ENCODE results near the gene C2CD4A.

DNA sequence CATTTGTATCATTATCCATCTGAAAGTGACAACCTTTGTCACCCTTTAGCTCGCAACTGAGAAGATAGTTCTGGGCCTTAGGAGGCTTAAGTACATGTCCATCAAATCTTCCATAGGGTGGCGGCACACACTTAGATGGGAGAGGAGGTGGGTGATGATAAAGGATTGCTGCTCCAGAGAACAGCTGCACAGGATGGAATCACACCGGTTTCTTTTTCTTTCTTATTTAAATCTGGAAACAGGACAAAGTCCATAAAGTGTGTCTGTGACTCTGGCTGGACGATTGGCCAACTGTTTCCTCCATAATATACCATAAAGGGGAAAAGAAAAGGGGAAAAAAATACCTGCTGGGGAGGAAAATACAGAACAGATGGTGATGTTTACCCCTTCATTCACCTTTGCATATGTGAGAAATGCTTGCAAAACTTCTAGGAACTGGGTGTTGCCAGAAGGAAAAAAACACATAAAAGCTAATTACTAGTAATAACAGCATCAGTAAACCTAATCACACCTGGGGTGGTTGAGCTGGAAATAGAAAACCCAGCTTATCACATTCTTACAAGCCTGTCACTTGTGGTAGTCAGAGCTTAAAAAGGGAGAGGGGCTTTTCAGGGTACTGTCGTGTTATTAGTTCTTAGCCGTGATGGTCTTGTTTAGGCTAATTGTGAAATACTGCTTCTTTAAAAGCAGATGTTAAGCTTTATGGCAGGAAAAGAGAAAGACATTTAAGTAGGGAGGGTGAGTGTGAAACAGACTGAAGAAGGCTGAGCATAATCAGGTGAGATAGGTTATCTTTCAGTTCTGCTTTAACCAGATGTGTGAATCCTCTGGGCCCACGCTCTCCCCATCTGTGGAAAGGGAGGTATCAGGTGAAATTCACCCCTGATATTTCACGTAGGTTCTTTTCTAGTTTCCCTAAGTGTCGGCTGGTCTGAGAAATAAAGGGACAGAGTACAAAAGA lies 16.7 kb downstream of the C2CD4A start:
- TF ChIP-seq, protein P1, sequence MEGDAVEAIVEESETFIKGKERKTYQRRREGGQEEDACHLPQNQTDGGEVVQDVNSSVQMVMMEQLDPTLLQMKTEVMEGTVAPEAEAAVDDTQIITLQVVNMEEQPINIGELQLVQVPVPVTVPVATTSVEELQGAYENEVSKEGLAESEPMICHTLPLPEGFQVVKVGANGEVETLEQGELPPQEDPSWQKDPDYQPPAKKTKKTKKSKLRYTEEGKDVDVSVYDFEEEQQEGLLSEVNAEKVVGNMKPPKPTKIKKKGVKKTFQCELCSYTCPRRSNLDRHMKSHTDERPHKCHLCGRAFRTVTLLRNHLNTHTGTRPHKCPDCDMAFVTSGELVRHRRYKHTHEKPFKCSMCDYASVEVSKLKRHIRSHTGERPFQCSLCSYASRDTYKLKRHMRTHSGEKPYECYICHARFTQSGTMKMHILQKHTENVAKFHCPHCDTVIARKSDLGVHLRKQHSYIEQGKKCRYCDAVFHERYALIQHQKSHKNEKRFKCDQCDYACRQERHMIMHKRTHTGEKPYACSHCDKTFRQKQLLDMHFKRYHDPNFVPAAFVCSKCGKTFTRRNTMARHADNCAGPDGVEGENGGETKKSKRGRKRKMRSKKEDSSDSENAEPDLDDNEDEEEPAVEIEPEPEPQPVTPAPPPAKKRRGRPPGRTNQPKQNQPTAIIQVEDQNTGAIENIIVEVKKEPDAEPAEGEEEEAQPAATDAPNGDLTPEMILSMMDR (IDR thresholded peaks at IDR 0.05) = no peak
- TF ChIP-seq ZFX (IDR thresholded peaks at IDR 0.05; ENCODE audit: borderline replicate concordance) = no peak
